GM23248 (cell line): ENCODE results near the gene SLC26A8.

Experiments used
- EZH2 ChIP-seq: fragments of 200-600 bp; sonication (generic); IDR thresholded peaks from 2 replicates; pipeline ENCODE4 v1.6.1; 2018; ENCODE audit warnings: antibody characterized with exemption, mild to moderate bottlenecking; ENCODE audit not compliant: insufficient read depth, poor library complexity, severe bottlenecking
- EZH2phosphoT487 ChIP-seq: fragments of 200-600 bp; sonication (generic); IDR thresholded peaks from 2 replicates; pipeline ENCODE4 v1.6.1; 2018; ENCODE audit warnings: antibody characterized with exemption, moderate library complexity, mild to moderate bottlenecking, low read depth; ENCODE audit not compliant: insufficient read depth

DNA sequence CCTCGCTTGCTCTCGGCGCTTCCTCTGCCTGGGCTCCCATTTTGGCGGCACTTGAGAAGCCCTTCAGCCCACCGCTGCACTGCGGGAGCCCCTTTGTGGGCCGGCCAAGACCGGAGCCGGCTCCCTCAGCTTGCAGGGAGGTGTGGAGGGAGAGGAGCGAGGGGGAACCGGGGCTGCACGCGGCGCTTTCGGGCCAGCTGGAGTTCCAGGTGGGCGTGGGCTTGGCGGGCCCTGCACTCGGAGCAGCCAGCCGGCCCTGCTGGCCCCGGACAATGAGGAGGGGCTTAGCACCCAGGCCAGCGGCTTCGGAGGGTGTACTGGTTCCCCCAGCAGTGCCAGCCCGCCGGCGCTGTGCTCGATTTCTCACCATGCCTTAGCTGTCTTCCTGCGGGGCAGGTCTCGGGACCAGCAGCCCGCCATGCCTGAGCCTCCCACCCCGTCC is 93.3 kb downstream of the SLC26A8 start:
- no peak for TF ChIP-seq EZH2
- TF ChIP-seq EZH2phosphoT487 = no peak
